ENCODE results near the gene SUSD5.
"Not testable (repeated sequence)": the region's sequence is repeated elsewhere in the genome, so short reads cannot be mapped to it uniquely, and the experiment has no call there.

SUSD5 gene

GRCh38 chr3:33201195-33201594, 17.4 kb downstream of the SUSD5 start:
- H3K4me3 ChIP-seq (ENCODE audit: low read depth, low read length) = no peak overlapping the region
- no peak for TF ChIP-seq CTCF (IDR thresholded peaks at IDR 0.05; ENCODE audit: borderline replicate concordance, insufficient read depth, low read depth, low read length)

GRCh38 chr3:33196538-33196937, 22.1 kb downstream of the SUSD5 start:
- no peak for TF ChIP-seq CTCF (IDR thresholded peaks at IDR 0.05; ENCODE audit: borderline replicate concordance, insufficient read depth, low read depth, low read length)
- no peak overlapping the region for H3K4me3 ChIP-seq (ENCODE audit: low read depth, low read length)

GRCh38 chr3:33194303-33194702, 24.3 kb downstream of the SUSD5 start:
- TF ChIP-seq CTCF (IDR thresholded peaks at IDR 0.05; ENCODE audit: borderline replicate concordance, insufficient read depth, low read depth, low read length) = no peak

GRCh38 chr3:33187368-33187634, 31.3 kb downstream of the SUSD5 start:
- no peak overlapping the region for H3K4me3 ChIP-seq (ENCODE audit: low read depth, low read length)
- TF ChIP-seq CTCF (IDR thresholded peaks at IDR 0.05; ENCODE audit: borderline replicate concordance, insufficient read depth, low read depth, low read length) = no peak

More at GRCh38 chr3:33194303-33194702, 24.3 kb downstream of the SUSD5 start:
- H3K4me3 ChIP-seq (ENCODE audit: low read depth, low read length) = no peak overlapping the region

GRCh38 chr3:33186524-33187367, 31.9 kb downstream of the SUSD5 start:
- no peak for TF ChIP-seq CTCF (IDR thresholded peaks at IDR 0.05; ENCODE audit: borderline replicate concordance, insufficient read depth, low read depth, low read length)
- H3K4me3 ChIP-seq (ENCODE audit: low read depth, low read length) = no peak overlapping the region

GRCh38 chr3:33184863-33185262, 33.7 kb downstream of the SUSD5 start:
- no peak overlapping the region for H3K4me3 ChIP-seq (ENCODE audit: low read depth, low read length)
- TF ChIP-seq CTCF (IDR thresholded peaks at IDR 0.05; ENCODE audit: borderline replicate concordance, insufficient read depth, low read depth, low read length) = no peak

GRCh38 chr3:33181641-33182040, 37.0 kb downstream of the SUSD5 start:
- H3K4me3 ChIP-seq (ENCODE audit: low read depth, low read length) = not testable (repeated sequence)

All from GM12875 (cell line).